BLaER1 (cell line): Measurements from ENCODE around the gene WDR35.

ENCODE experiments used
- H3K27ac ChIP-seq: shearing (Covaris generic); formaldehyde crosslinking; 2 replicates; pipeline ENCODE4 v1.8.1; 2022
- H3K27me3 ChIP-seq: shearing (Covaris generic); formaldehyde crosslinking; 2 replicates; pipeline ENCODE4 v1.8.1; 2022
- H3K36me3 ChIP-seq: shearing (Covaris generic); formaldehyde crosslinking; 2 replicates; pipeline ENCODE4 v1.8.1; 2022
- H3K4me1 ChIP-seq: shearing (Covaris generic); formaldehyde crosslinking; 2 replicates; pipeline ENCODE4 v1.8.1; 2022
- H3K4me2 ChIP-seq: shearing (Covaris generic); formaldehyde crosslinking; 2 replicates; pipeline ENCODE4 v1.8.1; 2022
- H3K4me3 ChIP-seq: shearing (Covaris generic); formaldehyde crosslinking; 2 replicates; pipeline ENCODE4 v1.8.1; 2022
- H3K9ac ChIP-seq: shearing (Covaris generic); formaldehyde crosslinking; 2 replicates; pipeline ENCODE4 v1.8.1; 2022
- H3K9me3 ChIP-seq: shearing (Covaris generic); formaldehyde crosslinking; 2 replicates; pipeline ENCODE4 v1.8.1; 2022
- H4K20me1 ChIP-seq: shearing (Covaris generic); formaldehyde crosslinking; 2 replicates; pipeline ENCODE4 v1.8.1; 2022
- Cebpa-rat ChIP-seq: shearing (Covaris generic); IDR thresholded peaks from 2 replicates; pipeline ENCODE4 v1.8.1; 2022

Gene WDR35

GRCh38 chr2:19989667-19990415 is at the start of gene WDR35:
WDR35 (minus strand) TSS chr2:19990105; CDS start chr2:19990015, 90 bp downstream.
- Histone ChIP-seq H3K9me3 (peaks cover 16% of the 10 kb centered on the region), H3K4me2 (peak within 1 kb of the TSS; percentile 8; the same call in 1 of the 2 replicates), H3K36me3 (no peaks in the 10 kb centered on the region), H4K20me1 (no peaks in the 10 kb centered on the region), H3K4me1 (no peaks in the 10 kb centered on the region), H3K27me3 (peaks cover 24% of the 10 kb centered on the region), H3K27ac (no peak within 1 kb of the TSS), H3K4me3 (peak within 1 kb of the TSS; percentile 41), H3K9ac (no peak within 1 kb of the TSS)
- no peak for TF ChIP-seq Cebpa-rat

- Histone ChIP-seq H3K9ac (no peak overlapping the region), H4K20me1 (peaks cover 70% of the 10 kb centered on the region), H3K27me3 (no peaks in the 10 kb centered on the region), H3K4me2 (no peak overlapping the region), H3K9me3 (peaks cover 7% of the 10 kb centered on the region; the same call in 1 of the 2 replicates), H3K36me3 (peaks cover 99% of the 10 kb centered on the region), H3K4me3 (no peak overlapping the region), H3K27ac (peak overlapping the region; percentile 8; the same call in 1 of the 2 replicates), H3K4me1 (peaks cover 30% of the 10 kb centered on the region)
- TF ChIP-seq Cebpa-rat, result no peak
These were observed 47.8 kb upstream of the WDR35 start for GRCh38 chr2:20037660-20038059.

DNA sequence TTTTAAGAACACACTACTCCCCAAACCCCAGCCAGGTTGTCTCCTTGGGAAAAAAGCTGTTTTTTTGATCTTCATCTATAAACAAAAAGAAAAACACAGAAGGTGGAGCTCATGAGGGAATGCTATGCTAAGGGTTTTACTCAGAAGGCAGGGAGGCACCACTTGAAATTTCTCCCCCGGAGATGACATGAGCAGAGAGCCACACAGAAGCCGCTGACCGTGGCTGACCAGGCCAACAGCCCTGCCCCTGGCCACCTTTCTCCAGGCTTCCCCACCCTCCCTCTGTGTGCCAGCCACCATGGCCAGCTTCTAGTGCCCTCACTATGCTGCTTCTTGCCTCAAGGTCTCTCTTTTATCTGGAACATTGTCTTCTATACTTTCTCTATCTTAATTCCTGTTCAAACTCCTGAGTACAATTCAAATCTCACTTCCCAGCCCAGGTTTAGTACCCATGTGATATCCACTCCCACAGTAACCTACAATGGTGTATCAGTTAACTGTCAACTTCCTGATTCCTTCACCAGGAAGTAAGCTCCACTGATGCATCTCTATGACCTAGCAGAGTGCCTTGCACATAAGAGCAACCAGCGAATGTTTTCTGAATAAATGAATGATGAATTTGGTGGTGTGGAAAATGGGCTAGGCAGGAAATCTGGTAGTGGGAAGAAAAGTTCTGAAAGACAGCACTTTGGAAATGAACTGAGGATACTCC is 46.2 kb upstream of the WDR35 start:
- no peak overlapping the region for H3K4me3 ChIP-seq
- peak overlapping the region; percentile 74 for H3K4me2 ChIP-seq
- TF ChIP-seq Cebpa-rat, result no peak
- H4K20me1 ChIP-seq, result peaks cover 55% of the 10 kb centered on the region
- no peak overlapping the region for H3K9ac ChIP-seq
- peaks cover 99% of the 10 kb centered on the region for H3K36me3 ChIP-seq
- H3K9me3 ChIP-seq, result peaks cover 15% of the 10 kb centered on the region
- H3K27me3 ChIP-seq, result no peaks in the 10 kb centered on the region
- peak overlapping the region; percentile 78 for H3K27ac ChIP-seq
- peaks cover 30% of the 10 kb centered on the region for H3K4me1 ChIP-seq

- Histone ChIP-seq H3K4me2 (no peak overlapping the region), H3K36me3 (peaks cover 100% of the 10 kb centered on the region), H3K9ac (no peak overlapping the region), H3K27me3 (no peaks in the 10 kb centered on the region), H3K9me3 (peaks cover 28% of the 10 kb centered on the region), H4K20me1 (peaks cover 44% of the 10 kb centered on the region; the same call in 1 of the 2 replicates), H3K4me3 (no peak overlapping the region), H3K4me1 (peaks cover 30% of the 10 kb centered on the region), H3K27ac (no peak overlapping the region)
- TF ChIP-seq Cebpa-rat, result no peak
These were observed 44.9 kb upstream of the WDR35 start for GRCh38 chr2:20034821-20035220.

DNA sequence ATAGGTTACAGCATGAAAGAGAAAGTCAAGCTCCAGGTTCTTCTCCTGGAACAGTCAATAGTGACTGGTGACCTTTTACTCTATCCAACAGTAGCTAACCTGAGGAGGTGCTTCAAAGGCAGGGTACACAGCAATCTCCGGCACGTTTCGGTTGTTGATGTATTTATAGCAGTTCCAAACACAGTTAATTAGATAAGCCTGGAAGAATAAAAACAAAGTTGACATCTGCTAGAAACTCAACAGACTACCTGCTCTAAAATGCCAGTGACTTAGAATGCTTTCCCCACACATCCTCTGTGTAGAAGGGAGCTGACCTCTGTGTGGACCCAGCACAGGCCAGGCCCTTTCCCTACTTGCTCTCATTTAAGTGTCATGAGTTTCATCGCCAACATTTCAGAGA is 44.3 kb upstream of the WDR35 start:
- Histone ChIP-seq H3K4me1 (peaks cover 30% of the 10 kb centered on the region), H4K20me1 (peaks cover 42% of the 10 kb centered on the region; the same call in 1 of the 2 replicates), H3K9me3 (peaks cover 34% of the 10 kb centered on the region), H3K27ac (no peak overlapping the region), H3K4me3 (no peak overlapping the region), H3K27me3 (no peaks in the 10 kb centered on the region), H3K9ac (no peak overlapping the region), H3K36me3 (peaks cover 100% of the 10 kb centered on the region), H3K4me2 (no peak overlapping the region)
- TF ChIP-seq Cebpa-rat, result no peak

- Histone ChIP-seq H3K27me3 (no peaks in the 10 kb centered on the region), H3K4me2 (no peak overlapping the region), H3K9me3 (peaks cover 39% of the 10 kb centered on the region), H3K4me3 (no peak overlapping the region), H4K20me1 (peaks cover 34% of the 10 kb centered on the region; the same call in 1 of the 2 replicates), H3K9ac (no peak overlapping the region), H3K36me3 (peaks cover 100% of the 10 kb centered on the region), H3K27ac (no peak overlapping the region), H3K4me1 (peaks cover 27% of the 10 kb centered on the region)
- TF ChIP-seq Cebpa-rat, result no peak
These were observed 43.4 kb upstream of the WDR35 start for GRCh38 chr2:20033322-20033721.

GRCh38 chr2:20030224-20030623 is 40.3 kb upstream of the WDR35 start:
- H4K20me1 ChIP-seq, result peaks cover 6% of the 10 kb centered on the region; the same call in 1 of the 2 replicates
- no peaks in the 10 kb centered on the region for H3K27me3 ChIP-seq
- no peak overlapping the region for H3K4me3 ChIP-seq
- H3K27ac ChIP-seq, result no peak overlapping the region
- H3K4me2 ChIP-seq, result no peak overlapping the region
- H3K4me1 ChIP-seq, result no peaks in the 10 kb centered on the region
- H3K9ac ChIP-seq, result no peak overlapping the region
- H3K9me3 ChIP-seq, result peaks cover 45% of the 10 kb centered on the region
- peaks cover 90% of the 10 kb centered on the region for H3K36me3 ChIP-seq
- peak; percentile 68; the same call in 1 of the 2 replicates for TF ChIP-seq Cebpa-rat

- no peak overlapping the region for H3K4me3 ChIP-seq
- H3K27me3 ChIP-seq, result no peaks in the 10 kb centered on the region
- no peak overlapping the region for H3K4me2 ChIP-seq
- 0 out of 2 replicates have a peak, but pooled peaks cover 6% of the 10 kb centered on the region for H4K20me1 ChIP-seq
- peaks cover 73% of the 10 kb centered on the region for H3K36me3 ChIP-seq
- no peaks in the 10 kb centered on the region for H3K4me1 ChIP-seq
- TF ChIP-seq Cebpa-rat, result no peak
- peaks cover 47% of the 10 kb centered on the region for H3K9me3 ChIP-seq
- no peak overlapping the region for H3K9ac ChIP-seq
- no peak overlapping the region for H3K27ac ChIP-seq
These were observed 38.0 kb upstream of the WDR35 start for GRCh38 chr2:20027705-20028434.

- no peak for TF ChIP-seq Cebpa-rat
These were observed 37.4 kb upstream of the WDR35 start for GRCh38 chr2:20027260-20027677.

More at GRCh38 chr2:20027260-20027677, 37.4 kb upstream of the WDR35 start:
- H3K4me2 ChIP-seq, result no peak overlapping the region
- H3K4me1 ChIP-seq, result no peaks in the 10 kb centered on the region
- peaks cover 71% of the 10 kb centered on the region for H3K36me3 ChIP-seq
- H3K27me3 ChIP-seq, result no peaks in the 10 kb centered on the region
- no peak overlapping the region for H3K27ac ChIP-seq
- peaks cover 53% of the 10 kb centered on the region for H3K9me3 ChIP-seq
- H4K20me1 ChIP-seq, result 0 out of 2 replicates have a peak, but pooled peaks cover 6% of the 10 kb centered on the region
- H3K9ac ChIP-seq, result no peak overlapping the region
- no peak overlapping the region for H3K4me3 ChIP-seq
